BLaER1 treated with 17β-estradiol and CSF1 and Interleukin-3, amounts not matched to agents 10 nM and 100 nM (cell line): Measurements from ENCODE around the gene MDH1B.
A peak's percentile ranks its signal among the peaks of the same experiment; 100 is the strongest.
"Not testable (repeated sequence)": the region's sequence is repeated elsewhere in the genome, so short reads cannot be mapped to it uniquely, and the experiment has no call there.

Experiments used
- H3K27ac ChIP-seq, 11 experiments: shearing (Covaris generic); formaldehyde crosslinking; 2 replicates each; pipeline ENCODE4 v1.8.1; 2022
- H3K27me3 ChIP-seq, 11 experiments: shearing (Covaris generic); formaldehyde crosslinking; 2 replicates each; pipeline ENCODE4 v1.8.1; 2022
- H3K36me3 ChIP-seq, 11 experiments: shearing (Covaris generic); formaldehyde crosslinking; 2 replicates each; pipeline ENCODE4 v1.8.1; 2022
- H3K4me1 ChIP-seq, 10 experiments: shearing (Covaris generic); formaldehyde crosslinking; 2 replicates each; pipeline ENCODE4 v1.8.1; 2022
- H3K4me2 ChIP-seq, 11 experiments: shearing (Covaris generic); formaldehyde crosslinking; 2 replicates each; pipeline ENCODE4 v1.8.1; 2022
- H3K4me3 ChIP-seq, 10 experiments: shearing (Covaris generic); formaldehyde crosslinking; 2 replicates each; pipeline ENCODE4 v1.8.1; 2022
- H3K9ac ChIP-seq, 11 experiments: shearing (Covaris generic); formaldehyde crosslinking; 2 replicates each; pipeline ENCODE4 v1.8.1; 2022
- H3K9me3 ChIP-seq, 11 experiments: shearing (Covaris generic); formaldehyde crosslinking; replicated peaks in 1 of 11; 2 replicates each; pipeline ENCODE4 v1.8.1; 2022
- H4K20me1 ChIP-seq, 11 experiments: shearing (Covaris generic); formaldehyde crosslinking; 2 replicates each; pipeline ENCODE4 v1.8.1; 2022
- Cebpa-rat ChIP-seq, 11 experiments: shearing (Covaris generic); IDR thresholded peaks; 2 replicates each; pipeline ENCODE4 v1.8.1; 2022

MDH1B gene

GRCh38 chr2:206733341-206733740 lies 31.8 kb downstream of the MDH1B start:
- no peak overlapping the region for H3K4me2 ChIP-seq
- no peak overlapping the region for H3K4me3 ChIP-seq
- no peak overlapping the region for H3K9ac ChIP-seq
- no peak for TF ChIP-seq Cebpa-rat (IDR thresholded peaks at IDR 0.05)
- no peaks in the 10 kb centered on the region for H3K9me3 ChIP-seq
- no peaks in the 10 kb centered on the region for H3K27me3 ChIP-seq
- no peaks in the 10 kb centered on the region for H3K36me3 ChIP-seq
- H4K20me1 ChIP-seq, result no peaks in the 10 kb centered on the region
- peaks cover 0 to 7% (median 0%) of the 10 kb centered on the region in 10 experiments; a peak in 1 of 20 replicates for H3K4me1 ChIP-seq
- H3K27ac ChIP-seq, result no peak overlapping the region

GRCh38 chr2:206728277-206729199 lies 36.6 kb downstream of the MDH1B start:
- Histone ChIP-seq H3K4me1 (peaks cover 0 to 7% (median 0%) of the 10 kb centered on the region in 10 experiments; a peak in 1 of 20 replicates), H3K4me3 (no peak overlapping the region), H3K36me3 (no peaks in the 10 kb centered on the region), H3K9ac (no peak overlapping the region), H3K27me3 (no peaks in the 10 kb centered on the region), H3K4me2 (peak overlapping the region in 1 of 11 experiments; percentile 15; a peak in 1 of 22 replicates), H3K9me3 (no peaks in the 10 kb centered on the region), H4K20me1 (no peaks in the 10 kb centered on the region), H3K27ac (no peak overlapping the region)
- no peak for TF ChIP-seq Cebpa-rat (IDR thresholded peaks at IDR 0.05)

- Histone ChIP-seq H3K36me3 (no peaks in the 10 kb centered on the region), H3K27me3 (no peaks in the 10 kb centered on the region), H3K9me3 (peaks cover 0 to 2% (median 0%) of the 10 kb centered on the region in 11 experiments; a peak in 4 of 22 replicates), H3K9ac (no peak overlapping the region), H3K4me2 (no peak overlapping the region), H3K4me1 (peaks cover 0 to 7% (median 0%) of the 10 kb centered on the region in 10 experiments; a peak in 1 of 20 replicates), H3K27ac (no peak overlapping the region), H4K20me1 (no peaks in the 10 kb centered on the region), H3K4me3 (no peak overlapping the region)
- no peak for TF ChIP-seq Cebpa-rat (IDR thresholded peaks at IDR 0.05)
Measured at GRCh38 chr2:206727287-206727686, 37.8 kb downstream of the MDH1B start.

- H3K27ac ChIP-seq, result no peak overlapping the region
- H3K9ac ChIP-seq, result no peak overlapping the region
- H3K4me3 ChIP-seq, result no peak overlapping the region
- no peak overlapping the region for H3K4me2 ChIP-seq
- H3K27me3 ChIP-seq, result no peaks in the 10 kb centered on the region
- peaks cover 0 to 9% (median 4%) of the 10 kb centered on the region in 11 experiments; a peak in 6 of 22 replicates for H3K9me3 ChIP-seq
- TF ChIP-seq Cebpa-rat (IDR thresholded peaks at IDR 0.05), result no peak
- no peaks in the 10 kb centered on the region for H4K20me1 ChIP-seq
- no peaks in the 10 kb centered on the region; a peak in 1 of 20 replicates for H3K4me1 ChIP-seq
- no peaks in the 10 kb centered on the region for H3K36me3 ChIP-seq
Measured at GRCh38 chr2:206723288-206723687, 41.8 kb downstream of the MDH1B start.

- Histone ChIP-seq H3K9ac (no peak overlapping the region), H3K36me3 (no peaks in the 10 kb centered on the region), H3K4me2 (no peak overlapping the region), H3K27me3 (no peaks in the 10 kb centered on the region), H3K9me3 (peaks cover 0 to 9% (median 4%) of the 10 kb centered on the region in 11 experiments; a peak in 6 of 22 replicates), H3K4me1 (no peaks in the 10 kb centered on the region), H4K20me1 (no peaks in the 10 kb centered on the region), H3K4me3 (no peak overlapping the region), H3K27ac (no peak overlapping the region)
- TF ChIP-seq Cebpa-rat (IDR thresholded peaks at IDR 0.05), result no peak
Measured at GRCh38 chr2:206721256-206721920, 43.7 kb downstream of the MDH1B start.

- no peak within 1 kb of the TSS for H3K27ac ChIP-seq
- H3K36me3 ChIP-seq, result no peaks in the 10 kb centered on the region
- peaks cover 0 to 4% (median 0%) of the 10 kb centered on the region in 10 experiments; a peak in 1 of 20 replicates for H3K4me1 ChIP-seq
- TF ChIP-seq Cebpa-rat (IDR thresholded peaks at IDR 0.05), result no peak
- H3K4me2 ChIP-seq, result no peak within 1 kb of the TSS
- no peaks in the 10 kb centered on the region for H3K27me3 ChIP-seq
- H3K9me3 ChIP-seq, result peaks cover 0 to 9% (median 4%) of the 10 kb centered on the region in 11 experiments; a peak in 6 of 22 replicates
- no peak within 1 kb of the TSS for H3K9ac ChIP-seq
- no peaks in the 10 kb centered on the region for H4K20me1 ChIP-seq
- H3K4me3 ChIP-seq, result no peak within 1 kb of the TSS
Measured at GRCh38 chr2:206718296-206718695, 46.8 kb downstream of the MDH1B start, which contains the start of gene DYTN. TSS of gene DYTN (minus strand) at chr2:206718396. CDS start at chr2:206718279, 117 bp downstream.

- no peaks in the 10 kb centered on the region for H3K36me3 ChIP-seq
- H4K20me1 ChIP-seq, result no peaks in the 10 kb centered on the region
- no peak overlapping the region for H3K9ac ChIP-seq
- no peak for TF ChIP-seq Cebpa-rat (IDR thresholded peaks at IDR 0.05)
- H3K27ac ChIP-seq, result no peak overlapping the region
- H3K27me3 ChIP-seq, result no peaks in the 10 kb centered on the region
- peaks cover 0 to 6% (median 0%) of the 10 kb centered on the region in 10 experiments; a peak in 1 of 20 replicates for H3K4me1 ChIP-seq
- peaks cover 0 to 5% (median 0%) of the 10 kb centered on the region in 11 experiments; a peak in 1 of 22 replicates for H3K9me3 ChIP-seq
- no peak overlapping the region for H3K4me3 ChIP-seq
- H3K4me2 ChIP-seq, result no peak overlapping the region
Measured at GRCh38 chr2:206716623-206717022, 48.5 kb downstream of the MDH1B start.

GRCh38 chr2:206715183-206715582 lies 49.9 kb downstream of the MDH1B start:
- H3K36me3 ChIP-seq, H3K4me3 ChIP-seq, H3K9ac ChIP-seq, H3K4me1 ChIP-seq, H3K27ac ChIP-seq, H3K4me2 ChIP-seq, H4K20me1 ChIP-seq, H3K9me3 ChIP-seq, H3K27me3 ChIP-seq: not testable (repeated sequence)

GRCh38 chr2:206713746-206714145 lies 51.4 kb downstream of the MDH1B start:
- no peaks in the 10 kb centered on the region for H4K20me1 ChIP-seq
- peaks cover 0 to 4% (median 0%) of the 10 kb centered on the region in 11 experiments; a peak in 1 of 22 replicates for H3K27me3 ChIP-seq
- H3K36me3 ChIP-seq, result no peaks in the 10 kb centered on the region
- H3K4me1 ChIP-seq, result peaks cover 0 to 6% (median 0%) of the 10 kb centered on the region in 10 experiments; a peak in 1 of 20 replicates
- no peak for TF ChIP-seq Cebpa-rat (IDR thresholded peaks at IDR 0.05)
- no peak overlapping the region for H3K9ac ChIP-seq
- H3K27ac ChIP-seq, result no peak overlapping the region
- H3K4me3 ChIP-seq, result no peak overlapping the region
- peak overlapping the region in 2 of 11 experiments; percentile 2 to 37; a peak in 3 of 22 replicates for H3K4me2 ChIP-seq
- no peaks in the 10 kb centered on the region for H3K9me3 ChIP-seq
